ENCODE results near the gene RHPN2.

DNA sequence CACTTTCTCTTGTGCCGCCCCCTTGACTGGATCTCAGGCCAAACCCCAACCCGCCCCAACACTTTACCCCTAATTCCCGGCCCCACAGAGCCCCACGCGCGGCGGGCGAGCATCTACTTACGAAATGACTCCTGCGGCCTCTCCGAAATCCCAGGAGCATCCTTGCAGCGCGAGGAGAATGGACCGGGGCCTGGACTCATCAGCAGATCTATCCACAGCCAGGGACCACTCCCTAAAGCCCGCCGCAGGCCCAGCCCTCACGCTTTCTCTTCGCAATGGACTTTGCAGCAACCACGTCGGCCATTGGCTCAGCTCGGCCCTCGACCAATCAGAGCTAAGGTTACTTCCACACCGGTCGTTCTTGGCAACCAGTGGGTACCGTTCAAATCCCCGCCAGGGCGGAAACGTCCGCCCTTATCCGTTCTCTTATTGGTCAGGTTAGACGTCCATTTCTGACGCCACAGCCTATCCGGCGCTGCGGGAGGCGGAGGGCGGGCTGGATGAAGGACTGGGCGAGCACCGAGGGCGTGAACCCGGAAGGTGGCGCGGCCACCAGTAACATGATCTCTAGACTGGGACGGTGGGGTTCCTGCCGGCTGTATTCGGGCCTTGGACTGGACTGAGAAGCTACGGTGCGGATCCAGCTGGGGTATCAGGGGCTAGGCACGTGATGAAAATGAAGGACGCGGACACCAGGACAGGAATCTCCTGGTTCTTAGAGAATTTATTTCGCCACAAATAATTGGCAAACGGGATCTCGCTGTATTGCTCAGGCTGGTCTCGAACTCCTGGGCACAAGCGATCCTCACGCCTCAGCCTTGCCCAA, 92.8 kb downstream of the RHPN2 start, which contains the start of the genes CEP89 and FAAP24:
- TF ChIP-seq, protein P1, sequence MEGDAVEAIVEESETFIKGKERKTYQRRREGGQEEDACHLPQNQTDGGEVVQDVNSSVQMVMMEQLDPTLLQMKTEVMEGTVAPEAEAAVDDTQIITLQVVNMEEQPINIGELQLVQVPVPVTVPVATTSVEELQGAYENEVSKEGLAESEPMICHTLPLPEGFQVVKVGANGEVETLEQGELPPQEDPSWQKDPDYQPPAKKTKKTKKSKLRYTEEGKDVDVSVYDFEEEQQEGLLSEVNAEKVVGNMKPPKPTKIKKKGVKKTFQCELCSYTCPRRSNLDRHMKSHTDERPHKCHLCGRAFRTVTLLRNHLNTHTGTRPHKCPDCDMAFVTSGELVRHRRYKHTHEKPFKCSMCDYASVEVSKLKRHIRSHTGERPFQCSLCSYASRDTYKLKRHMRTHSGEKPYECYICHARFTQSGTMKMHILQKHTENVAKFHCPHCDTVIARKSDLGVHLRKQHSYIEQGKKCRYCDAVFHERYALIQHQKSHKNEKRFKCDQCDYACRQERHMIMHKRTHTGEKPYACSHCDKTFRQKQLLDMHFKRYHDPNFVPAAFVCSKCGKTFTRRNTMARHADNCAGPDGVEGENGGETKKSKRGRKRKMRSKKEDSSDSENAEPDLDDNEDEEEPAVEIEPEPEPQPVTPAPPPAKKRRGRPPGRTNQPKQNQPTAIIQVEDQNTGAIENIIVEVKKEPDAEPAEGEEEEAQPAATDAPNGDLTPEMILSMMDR (IDR thresholded peaks at IDR 0.05), result peak in 1 of 5 experiments; percentile 41
- TF ChIP-seq POLR2A (IDR thresholded peaks at IDR 0.05), result peak; percentile 63
- TF ChIP-seq POLR2AphosphoS5 (IDR thresholded peaks at IDR 0.05), result peak; percentile 16 to 65 (median 59)
- no peak for TF ChIP-seq EP300 (IDR thresholded peaks at IDR 0.05; ENCODE audit: low read depth)
